Activated gamma-delta T cell treated with Interleukin-2 at 50 U/mL for 16 hours (primary cell): ENCODE measurements around the gene ERVH48-1.
"Not testable (repeated sequence)": the region's sequence is repeated elsewhere in the genome, so short reads cannot be mapped to it uniquely, and the experiment has no call there.

Experiments used
- DNase-seq: peaks from one replicate; pipeline ENCODE4 v3.0.0-alpha.2; 2020

Gene ERVH48-1

DNA sequence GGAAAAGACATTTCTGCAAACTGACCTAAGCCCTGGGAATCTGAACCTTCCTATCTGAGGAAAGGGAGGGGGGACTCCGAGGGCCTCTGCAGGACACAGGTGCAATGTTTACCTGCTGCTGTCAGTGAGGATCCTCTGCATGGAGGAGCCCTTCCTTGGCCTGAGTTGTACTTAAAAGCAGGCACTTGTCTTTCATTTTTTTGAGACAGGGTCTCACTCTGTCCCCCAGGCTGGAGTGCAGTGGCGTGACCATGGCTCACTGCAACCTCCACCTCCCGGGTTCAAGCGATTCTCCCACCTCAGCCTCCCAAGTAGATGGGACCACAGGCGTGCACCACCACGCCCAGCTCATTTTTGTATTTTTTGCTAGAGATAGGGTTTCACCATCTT, 13.2 kb upstream of the ERVH48-1 start:
- not testable (repeated sequence) for DNase-seq

DNA sequence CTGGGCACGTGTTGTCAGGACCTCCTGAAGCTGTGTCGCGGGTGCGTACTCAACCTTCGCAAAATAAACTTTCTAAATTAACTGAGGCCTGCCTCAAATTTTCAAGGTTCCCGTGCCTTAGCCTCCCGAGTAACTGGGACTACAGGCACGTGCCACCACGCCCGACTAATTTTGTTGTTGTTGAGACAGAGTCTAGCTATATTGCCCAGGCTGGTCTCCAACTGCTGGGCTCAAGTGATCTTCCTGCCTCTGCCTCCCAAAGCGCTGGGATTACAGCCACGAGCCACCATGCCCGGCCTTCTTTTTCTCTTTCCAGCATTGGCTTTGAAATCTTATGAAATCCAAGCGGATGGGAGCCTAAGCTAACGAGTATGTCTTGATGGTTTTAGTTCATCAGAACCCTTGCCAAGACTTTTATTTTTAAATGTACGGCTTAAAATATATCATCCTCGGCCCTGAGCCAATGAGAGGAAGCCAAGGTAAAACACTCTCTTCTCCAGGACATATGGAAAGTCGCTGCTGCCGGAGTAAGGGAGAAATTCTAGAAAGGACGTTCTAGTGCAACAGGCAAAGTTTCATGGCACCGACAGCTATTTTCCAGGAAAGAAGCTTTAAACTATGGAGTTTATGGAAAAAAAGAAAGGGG, 12.7 kb upstream of the ERVH48-1 start:
- DNase-seq, result no peak

DNA sequence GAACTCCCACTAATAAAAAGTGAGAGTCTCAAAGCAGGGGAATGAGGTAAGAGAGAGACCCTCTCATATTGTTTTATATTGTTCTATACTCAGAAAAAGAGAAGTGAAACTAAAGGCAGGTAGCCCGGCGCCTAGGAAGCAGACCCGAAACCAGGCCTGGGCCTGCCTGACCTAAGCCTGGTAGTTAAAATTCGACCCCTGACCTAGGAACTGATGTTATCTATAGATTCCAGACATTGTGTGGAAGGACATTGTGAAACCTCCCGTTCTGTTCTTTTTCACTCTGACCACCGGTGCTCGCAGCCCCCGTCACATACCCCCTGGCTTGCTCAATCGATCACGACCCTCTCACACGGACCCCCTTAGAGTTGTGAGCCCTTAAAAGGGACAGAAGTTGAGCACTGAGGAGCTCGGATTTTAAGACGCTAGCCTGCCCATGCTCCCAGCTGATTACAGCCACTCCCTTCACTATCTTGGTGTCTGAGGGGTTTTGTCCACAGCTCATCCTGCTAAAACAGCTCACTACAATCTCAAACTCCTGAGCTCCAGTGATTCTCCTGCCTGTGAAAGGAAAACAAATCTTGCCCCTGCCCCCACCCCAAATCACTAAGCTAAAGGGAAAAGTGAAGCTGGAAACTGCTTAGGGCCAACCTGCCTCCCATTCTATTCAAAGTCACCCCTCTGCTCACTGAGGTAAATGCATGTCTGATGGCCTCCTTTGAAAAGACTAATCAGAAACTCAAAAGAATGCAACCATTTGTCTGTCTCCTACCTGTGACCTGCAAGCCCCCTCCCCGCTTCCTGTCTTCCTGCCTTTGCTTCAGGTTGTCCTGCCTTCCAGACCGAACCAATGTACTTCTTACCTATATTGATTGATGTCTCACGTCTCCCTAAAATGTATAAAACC, 11.9 kb upstream of the ERVH48-1 start:
- DNase-seq, result not testable (repeated sequence)

DNA sequence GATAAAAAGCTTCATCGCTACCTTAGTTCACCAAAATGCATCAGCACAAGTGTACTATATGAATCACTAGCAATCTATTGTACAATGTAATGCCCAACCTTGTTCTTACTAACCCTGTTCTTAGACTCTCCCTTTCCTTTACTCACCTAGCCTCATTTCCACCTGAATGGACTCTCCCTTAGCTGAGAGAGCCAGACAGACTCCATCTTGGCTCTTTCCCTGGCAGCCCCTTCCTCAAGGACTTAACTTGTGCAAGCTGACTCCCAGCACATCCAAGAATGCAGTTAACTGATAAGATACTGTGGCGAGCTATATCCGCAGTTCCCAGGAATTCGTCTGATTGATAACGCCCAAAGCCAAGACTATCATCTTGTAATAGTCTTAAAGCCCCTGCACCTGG, 10.9 kb upstream of the ERVH48-1 start:
- DNase-seq, result not testable (repeated sequence)

DNA sequence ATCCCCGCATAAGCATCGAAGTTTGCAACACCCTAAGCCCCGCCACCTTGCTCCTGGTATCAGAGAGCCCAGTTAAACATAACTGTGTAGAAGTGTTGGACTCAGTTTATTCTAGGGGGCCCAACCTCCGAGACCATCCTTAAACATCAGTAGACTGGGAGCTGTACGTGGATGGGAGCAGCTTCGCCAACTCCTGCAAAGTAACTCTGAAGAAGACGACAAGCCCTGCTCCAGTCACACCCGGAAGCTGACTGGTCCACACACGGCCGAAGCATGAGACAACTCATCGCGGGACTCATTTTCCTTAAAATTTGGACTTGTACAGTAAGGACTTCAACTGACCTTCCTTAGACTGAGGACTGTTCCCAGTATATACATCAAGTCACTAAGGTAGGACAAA, 8.5 kb upstream of the ERVH48-1 start:
- not testable (repeated sequence) for DNase-seq

DNA sequence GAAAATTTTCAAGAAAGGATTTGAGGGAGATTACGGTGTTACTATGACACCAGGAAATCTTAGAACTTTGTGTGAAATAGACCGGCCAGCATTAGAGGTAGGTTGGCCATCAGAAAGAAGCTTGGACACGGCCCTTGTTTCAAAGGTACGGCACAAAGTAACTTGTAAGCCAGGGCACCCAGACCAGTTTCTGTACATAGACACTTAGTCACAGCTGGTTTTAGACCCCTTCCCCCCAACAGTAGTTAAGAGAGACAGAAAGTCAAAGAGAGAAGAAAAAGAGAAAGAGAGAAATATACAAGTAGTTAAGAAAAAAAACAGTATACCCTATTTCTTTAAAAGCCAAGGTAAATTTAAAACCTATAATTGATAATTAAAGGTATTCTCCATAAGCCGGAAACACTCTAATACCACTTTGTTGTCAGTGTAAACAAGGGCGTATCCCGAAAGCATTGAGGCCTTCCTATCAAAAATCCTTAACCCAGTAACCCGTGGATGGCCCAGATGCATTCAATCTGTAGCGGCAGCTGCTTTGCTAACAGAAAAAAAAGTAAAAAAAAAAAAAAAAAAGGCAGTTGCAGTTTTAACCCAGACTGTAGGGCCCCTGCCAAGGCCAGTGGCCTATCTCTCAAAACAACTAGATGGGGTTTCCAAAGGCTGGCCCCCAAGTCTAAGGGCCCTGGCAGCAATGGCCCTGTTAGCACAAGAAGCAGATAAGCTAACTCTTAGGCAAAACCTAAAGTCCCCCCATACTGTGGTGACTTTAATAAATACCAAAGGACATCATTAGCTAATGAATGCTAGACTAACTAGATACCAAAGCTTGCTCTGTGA, 7.9 kb upstream of the ERVH48-1 start:
- not testable (repeated sequence) for DNase-seq

DNA sequence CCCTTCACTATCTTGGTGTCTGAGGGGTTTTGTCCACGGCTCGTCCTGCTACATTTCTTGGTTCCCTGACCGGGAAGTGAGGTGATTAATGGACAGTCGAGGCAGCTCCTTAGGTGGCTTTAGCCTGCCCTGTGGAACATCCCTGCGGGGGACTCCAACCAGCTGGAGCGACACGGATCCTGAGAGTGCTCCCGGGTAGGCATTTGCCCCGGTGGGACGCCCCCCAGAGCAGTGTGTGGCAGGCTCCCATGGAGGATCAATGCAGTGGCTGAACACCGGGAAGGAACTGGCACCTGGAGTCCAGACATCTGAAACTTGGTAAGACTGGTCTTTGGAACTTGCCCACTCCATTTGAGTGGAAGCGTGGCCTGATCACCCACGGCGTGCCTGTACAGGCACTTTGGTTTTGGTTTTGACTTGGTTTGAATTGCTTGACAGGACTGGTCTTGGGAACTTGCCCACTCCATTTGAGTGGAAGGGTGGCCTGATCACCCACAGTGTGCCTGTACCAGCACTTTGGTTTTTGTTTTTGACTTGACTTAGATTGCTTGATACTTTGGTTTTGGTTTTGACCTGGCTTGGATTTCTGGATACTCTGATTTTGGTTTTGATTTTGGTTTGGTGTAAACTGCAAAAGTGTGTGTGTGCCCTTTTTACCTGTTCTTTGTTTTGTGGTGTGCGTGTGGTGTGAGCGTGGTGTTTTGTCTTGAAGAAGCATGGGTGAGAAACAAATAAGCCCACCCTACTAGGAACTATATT, 7.1 kb upstream of the ERVH48-1 start:
- DNase-seq, result not testable (repeated sequence)

DNA sequence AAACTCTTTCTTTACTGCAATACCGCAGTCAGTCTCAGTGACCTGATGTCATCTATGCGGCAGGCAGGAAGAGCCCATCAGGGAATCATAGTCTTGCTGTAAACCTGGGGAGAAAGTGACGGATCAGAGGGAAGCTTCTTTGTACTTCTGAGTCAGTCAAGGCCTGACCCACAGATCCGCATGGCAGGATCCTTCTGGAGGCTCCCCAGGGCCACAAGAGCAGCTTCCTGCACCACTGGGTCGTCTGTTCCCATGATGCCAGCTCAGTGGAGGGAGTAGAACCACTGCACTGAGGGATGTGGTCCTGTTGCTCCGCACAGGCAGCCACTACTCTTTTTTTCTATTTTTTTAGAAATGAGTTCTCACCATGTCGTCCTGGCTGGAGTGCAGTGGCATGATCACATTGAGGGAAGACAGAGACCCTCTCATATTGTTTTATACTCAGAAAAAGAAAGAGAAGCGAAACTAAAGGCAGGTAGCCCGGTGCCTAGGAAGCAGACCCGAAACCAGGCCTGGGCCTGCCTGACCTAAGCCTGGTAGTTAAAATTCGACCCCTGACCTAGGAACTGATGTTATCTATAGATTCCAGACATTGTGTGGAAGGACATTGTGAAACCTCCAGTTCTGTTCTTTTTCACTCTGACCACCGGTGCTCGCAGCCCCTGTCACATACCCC, 6.3 kb upstream of the ERVH48-1 start:
- DNase-seq, result no peak

DNA sequence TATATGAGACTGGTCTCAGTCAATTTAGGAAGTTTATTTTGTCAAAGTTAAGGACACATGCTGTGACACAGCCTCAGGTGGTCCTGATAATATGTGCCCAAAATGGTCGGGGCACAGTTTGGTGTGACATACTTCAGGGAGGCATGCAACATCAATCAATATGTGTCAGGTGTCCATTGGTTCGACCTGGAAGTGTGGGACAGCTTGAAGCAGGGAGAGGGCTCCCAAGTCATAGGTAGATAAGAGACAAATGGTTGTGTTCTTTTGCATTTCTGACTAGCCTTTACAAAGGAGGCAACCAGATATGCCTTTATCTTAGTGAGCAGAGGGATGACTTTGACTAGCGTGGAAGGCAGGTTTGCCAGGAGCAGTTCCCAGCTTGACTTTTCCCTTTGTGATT, 4.5 kb upstream of the ERVH48-1 start:
- DNase-seq, result no peak

DNA sequence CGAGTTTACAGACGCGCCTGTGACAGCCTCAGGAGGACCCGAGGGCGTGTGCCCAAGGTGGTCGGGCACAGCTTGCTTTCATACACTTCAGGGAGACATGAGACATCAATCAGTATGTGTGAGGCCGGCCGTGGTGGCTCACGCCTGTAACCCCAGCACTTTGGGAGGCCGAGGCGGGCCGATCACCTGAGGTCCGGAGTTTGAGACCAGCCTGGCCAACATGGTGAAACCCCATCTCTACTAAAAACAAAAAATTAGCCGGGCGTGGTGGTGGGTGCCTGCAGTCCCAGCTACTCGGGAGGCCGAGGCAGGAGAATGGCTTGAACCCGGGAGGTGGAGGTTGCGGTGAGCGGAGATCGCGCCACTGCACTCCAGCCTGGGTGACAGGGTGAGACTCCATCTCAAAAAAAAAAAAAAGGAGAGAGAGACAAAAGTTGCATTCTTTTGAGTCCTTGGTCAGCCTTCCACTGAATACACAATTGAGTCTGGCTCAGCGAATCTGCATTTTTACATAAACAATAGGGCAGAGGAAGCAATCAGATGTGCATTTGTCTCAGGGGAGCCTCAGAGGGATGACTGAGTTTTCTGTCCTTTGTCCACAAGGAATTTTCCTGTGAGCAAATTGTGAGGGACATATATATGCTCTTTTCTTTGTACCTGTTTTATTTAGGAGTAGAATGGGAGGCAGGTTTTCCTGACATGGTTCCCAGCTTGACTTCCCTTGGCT, 2.2 kb upstream of the ERVH48-1 start:
- not testable (repeated sequence) for DNase-seq

DNA sequence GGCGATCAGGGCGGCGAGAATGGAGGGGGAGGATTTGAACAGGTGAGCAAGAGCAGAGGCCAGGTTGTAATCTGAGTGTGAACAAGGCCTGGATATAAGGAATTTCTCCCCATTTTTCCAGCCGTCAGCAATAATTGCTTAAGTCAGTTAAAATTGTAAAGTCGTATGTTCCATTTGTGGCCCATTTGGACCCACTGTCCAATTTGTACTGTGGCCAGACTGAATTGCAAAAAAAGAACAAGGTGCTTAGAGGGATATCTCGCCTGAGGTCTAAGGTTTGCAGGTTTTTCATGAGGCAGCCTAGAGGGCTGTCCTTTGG, 1.0 kb downstream of the ERVH48-1 start:
- DNase-seq, result no peak

DNA sequence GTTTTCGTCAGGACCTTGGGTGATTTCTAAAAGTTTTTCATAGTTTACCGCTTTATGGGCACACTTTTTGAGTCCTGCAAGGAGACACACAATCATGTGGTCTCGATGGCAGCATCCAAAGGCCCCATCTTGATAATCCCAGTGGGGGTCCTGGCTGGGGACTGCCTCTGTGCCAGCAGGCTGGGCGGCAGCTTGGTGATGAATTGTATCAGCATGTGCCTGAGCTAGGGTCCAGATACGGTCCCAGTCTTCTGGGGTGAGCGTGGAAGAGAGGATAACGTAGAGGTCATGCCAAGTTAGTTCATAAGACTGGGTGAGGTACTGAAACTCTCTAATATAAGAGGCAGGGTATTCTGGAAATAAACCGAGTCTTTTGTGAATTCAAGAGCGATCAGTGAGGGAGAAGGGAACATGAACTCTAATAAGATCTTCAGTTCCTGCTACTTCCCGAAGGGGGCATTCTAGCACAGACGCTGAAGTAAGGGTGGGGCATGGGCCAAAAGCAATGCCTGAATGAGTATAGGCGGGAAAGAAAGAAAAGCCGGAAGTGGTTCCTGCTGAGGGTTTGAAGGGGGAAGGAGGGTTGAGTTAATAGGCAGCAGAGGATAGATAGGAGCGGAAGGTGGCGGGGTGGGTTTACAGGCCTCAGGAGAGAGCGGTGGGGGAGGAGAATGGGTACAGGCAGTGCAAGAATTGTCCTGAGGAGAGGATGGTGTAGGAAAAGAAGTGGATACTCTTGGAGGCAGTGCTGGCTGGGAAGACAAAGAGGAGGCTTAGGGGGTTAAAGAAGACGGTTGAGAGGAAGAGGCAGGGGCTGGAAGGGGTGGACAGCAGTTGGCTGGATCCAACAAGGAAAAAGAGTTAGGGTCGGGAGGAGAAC, 1.6 kb downstream of the ERVH48-1 start:
- DNase-seq, result peak; percentile 56

DNA sequence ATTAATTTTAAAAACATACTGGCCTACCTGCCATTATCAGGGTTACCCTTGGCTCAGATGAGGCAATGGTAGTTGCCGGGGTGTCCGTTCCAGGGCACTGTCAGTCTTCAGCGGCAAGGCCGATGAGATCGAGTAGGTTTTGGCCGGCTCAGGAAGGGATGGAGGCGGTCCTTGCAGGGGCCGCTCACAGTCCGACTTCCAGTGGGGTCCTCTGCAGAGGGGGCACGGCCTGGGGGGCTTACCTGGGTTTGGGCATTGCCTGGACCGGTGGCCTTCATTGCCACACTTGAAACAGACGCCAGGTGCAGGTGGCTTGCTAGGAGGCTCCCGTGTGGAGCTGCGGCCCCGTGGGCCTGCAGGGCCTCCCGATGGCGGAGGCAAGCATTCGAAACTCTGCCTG, 2.5 kb downstream of the ERVH48-1 start:
- DNase-seq, result no peak

DNA sequence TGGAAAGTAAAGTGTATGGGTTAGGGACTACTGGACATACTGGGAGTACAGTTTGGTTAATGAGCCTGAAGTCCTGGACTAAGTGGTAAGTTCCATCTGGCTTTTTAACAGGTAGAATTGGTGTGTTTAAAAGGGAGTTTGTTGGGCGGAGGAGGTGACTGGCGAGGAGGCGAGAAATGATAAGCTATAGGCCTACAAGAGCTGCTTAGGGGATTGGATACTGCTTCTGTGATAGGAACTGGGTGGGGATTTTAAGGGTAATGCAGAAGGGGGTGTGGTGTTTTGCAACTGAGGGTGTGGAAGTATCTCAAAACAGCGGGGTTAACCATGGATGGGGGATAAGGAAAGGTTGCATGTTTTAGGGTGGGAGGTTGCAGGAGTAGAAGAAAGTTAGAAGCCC, 3.5 kb downstream of the ERVH48-1 start:
- DNase-seq, result no peak

DNA sequence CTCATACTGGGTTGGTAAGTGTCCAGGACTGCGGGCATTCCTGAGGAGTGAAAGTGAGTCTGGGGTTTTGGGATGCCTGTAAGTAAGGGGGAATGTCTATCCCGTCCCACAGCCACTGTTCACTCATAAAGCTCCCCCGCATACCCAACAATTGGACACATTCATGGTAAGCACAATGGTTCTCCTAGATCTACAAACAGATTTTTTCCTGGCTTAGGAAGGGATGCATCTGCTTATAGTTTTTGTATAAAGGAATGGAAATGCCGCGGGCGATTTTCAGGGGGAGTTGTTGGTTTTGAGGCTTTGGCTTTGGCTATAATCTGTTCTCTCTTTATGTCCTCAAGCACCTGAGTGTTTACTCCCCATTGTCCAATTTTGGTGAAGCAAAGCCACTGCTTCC, 7.1 kb downstream of the ERVH48-1 start:
- no peak for DNase-seq

DNA sequence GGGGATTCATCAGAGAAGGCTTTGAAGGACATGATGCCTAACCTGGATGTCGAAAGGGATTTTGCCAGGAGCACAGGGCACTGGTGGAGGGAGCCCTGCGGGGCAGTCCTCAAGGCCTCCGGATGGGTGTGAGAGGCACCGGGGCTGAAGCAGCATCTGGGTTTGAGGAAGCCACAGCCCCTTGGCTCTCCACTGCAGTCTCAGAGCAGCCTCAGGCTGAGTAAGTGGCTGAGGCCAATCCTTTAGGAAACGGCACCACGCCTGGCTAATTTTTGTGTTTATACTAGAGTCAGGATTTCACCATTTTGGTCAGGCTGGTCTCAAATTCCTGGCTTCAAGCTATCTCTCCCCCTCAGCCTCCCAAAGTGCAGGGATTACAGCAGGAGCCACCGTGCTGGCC, 12.0 kb downstream of the ERVH48-1 start:
- no peak for DNase-seq

DNA sequence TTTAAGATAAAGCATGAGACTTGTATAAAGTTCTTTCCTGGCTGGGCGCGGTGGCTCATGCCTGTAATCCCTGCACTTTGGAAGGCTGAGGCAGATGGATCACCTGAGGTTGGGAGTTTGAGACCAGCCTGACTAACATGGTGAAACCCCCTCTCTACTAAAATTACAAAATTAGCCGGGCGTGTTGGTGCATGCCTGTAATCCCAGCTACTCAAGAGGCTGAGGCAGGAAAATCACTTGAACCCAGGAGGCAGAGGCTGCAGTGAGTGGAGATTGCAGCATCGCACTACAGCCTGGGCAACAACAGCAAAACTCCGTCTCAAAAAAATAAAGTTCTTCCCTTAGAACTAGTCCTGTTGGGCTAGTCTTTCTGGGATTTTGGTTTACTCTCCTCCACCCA, 13.5 kb downstream of the ERVH48-1 start:
- not testable (repeated sequence) for DNase-seq

DNA sequence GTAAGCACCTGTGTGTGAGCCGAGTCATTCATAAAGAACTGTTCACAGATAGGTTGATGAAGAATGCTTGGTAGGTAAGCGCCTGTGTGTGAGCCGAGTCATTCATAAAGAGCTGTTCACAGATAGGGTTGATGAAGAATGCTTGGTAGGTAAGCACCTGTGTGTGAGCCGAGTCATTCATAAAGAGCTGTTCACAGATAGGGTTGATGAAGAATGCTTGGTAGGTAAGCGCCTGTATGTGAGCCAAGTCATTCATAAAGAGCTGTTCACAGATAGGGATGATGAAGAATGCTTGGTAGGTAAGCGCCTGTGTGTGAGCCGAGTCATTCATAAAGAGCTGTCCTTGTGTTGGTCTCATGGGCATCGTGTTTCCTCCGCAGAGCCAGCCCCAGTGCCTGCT, 16.9 kb downstream of the ERVH48-1 start:
- not testable (repeated sequence) for DNase-seq

DNA sequence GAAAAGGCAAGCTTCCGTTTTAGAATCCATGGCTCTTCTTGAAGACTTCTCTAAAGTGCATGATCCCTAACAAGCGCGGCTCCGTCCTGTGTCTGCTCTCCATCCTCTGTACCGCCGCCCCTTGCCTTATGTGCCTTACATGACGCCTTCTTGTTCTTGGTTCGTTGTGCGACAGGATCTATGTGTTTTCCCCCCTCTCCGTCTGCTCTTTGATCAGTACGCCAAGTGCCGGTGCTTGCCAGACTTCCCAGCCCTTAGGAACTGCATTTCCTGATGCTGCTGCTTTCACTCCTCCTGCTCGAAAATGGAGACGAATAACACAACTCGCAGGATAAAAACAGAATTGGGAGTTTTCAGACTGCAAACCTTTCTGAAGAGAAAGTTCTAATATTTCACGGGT, 19.2 kb downstream of the ERVH48-1 start:
- no peak for DNase-seq

DNA sequence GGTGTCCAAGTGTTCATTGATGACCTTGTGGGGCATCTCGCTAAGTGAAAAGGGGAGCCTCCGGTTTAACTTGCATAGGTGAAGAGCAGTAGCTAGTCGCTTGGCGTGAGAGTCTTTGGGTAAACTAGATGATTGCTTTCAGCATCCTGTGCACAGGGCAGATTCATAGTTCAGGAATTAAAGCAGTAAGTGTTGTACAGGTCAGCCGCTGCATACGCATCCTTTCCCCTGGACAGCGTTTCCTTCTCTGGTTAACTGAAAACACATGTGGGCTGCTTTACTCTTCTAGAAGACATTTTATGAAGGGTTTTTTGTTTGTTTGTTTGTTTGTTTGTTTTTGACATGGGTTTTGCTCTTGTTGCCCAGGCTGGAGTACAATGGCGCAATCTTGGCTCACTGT, 20.2 kb downstream of the ERVH48-1 start:
- no peak for DNase-seq

DNA sequence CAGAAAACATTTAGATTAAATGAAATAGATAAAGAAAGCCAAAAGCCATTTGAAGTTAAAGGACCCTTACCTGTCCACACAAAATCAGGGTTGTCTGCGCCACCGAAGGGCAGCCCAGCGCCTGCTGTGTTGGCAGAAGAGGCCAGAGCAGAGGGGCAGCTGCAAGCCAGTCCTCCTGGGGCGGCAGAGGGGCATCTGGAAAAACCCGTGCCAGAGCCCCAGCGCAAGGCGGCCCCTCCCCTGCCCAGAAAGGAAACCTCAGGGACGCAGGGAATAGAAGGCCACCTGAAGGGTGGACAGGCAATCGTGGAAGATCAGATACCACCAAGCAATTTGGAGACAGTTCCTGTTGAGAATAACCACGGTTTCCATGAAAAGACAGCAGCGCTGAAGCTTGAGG, 21.6 kb downstream of the ERVH48-1 start:
- no peak for DNase-seq
